Natural killer cell treated with Interleukin-12 subunit alpha and Interleukin-12 subunit beta and Interleukin-15 and Interleukin-18, amount 100 ng/mL, for 72 hours (primary cell): ENCODE data around the gene PTPRK. TPM values are rescaled to one million over a fixed set of nuclear protein-coding genes. Genes with fewer than 3 reads are reported as not detected.
A peak's percentile ranks its signal among the peaks of the same experiment; 100 is the strongest.

ENCODE experiments used
- ATAC-seq, 2 donors: fragments of 150-1000 bp; cut with Tn5 transposase in 1 of 2; sonication (Bioruptor Pico), chemical (Tn5 transposase) in 1 of 2; 2 replicates each; pipeline ENCODE4 v1.10.0; 2021
- DNase-seq: peaks from one replicate; pipeline ENCODE4 v3.0.0; 2022; ENCODE audit warnings: low spot score
- H3K27ac Mint-ChIP-seq, 2 donors: 1 replicate in 1 of 2; 2 replicates in 1 of 2; pipeline ENCODE4 v1.8.0; 2022; ENCODE audit warnings: mixed read lengths in 2 of 2, mild to moderate bottlenecking in 1 of 2, moderate library complexity in 1 of 2
- H3K27me3 Mint-ChIP-seq, 2 donors: 1 replicate in 1 of 2; 2 replicates in 1 of 2; pipeline ENCODE4 v1.8.0; 2022; ENCODE audit warnings: mixed read lengths in 2 of 2
- H3K36me3 Mint-ChIP-seq: one replicate; pipeline ENCODE4 v1.8.0; 2022; ENCODE audit warnings: mixed read lengths
- H3K4me1 Mint-ChIP-seq, 2 donors: 1 replicate in 1 of 2; 2 replicates in 1 of 2; pipeline ENCODE4 v1.8.0; 2022; ENCODE audit warnings: low read depth in 2 of 2, mixed read lengths in 2 of 2, mild to moderate bottlenecking in 1 of 2
- H3K4me3 Mint-ChIP-seq: one replicate; pipeline ENCODE4 v1.8.0; 2022; ENCODE audit warnings: mixed read lengths
- H3K9me3 Mint-ChIP-seq: 2 replicates; pipeline ENCODE4 v1.8.0; 2022; ENCODE audit warnings: mixed read lengths
- total RNA-seq, 2 donors: library from RNA; stranded (reverse); gene quantifications; one replicate each; pipeline ENCODE4 v1.2.3, GENCODE V29; 2022

The PTPRK gene
- total RNA-seq, 2 donors from 2014 or later: 0.59 to 13.8 TPM

DNA sequence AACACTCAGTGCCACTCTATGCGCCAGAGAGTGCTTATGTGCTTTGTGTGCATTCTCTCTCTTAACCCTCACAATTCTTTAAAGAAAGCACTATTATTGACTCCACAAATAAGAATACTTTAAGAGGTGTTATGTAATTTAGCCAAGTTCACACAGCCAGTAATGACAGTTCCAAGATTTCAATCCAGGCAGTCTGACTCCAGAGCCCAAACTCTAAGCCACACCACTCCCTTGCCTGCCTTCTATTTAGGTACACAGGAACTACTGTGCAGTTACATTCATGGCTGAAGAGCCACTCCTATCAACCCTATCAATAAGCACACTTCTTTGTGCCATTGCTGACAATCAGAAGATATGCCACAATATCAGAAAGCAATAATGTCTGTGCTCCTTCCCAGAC, 93.3 kb downstream of the PTPRK start:
- no peak overlapping the region for H3K4me3 Mint-ChIP-seq
- no peaks in the 10 kb centered on the region for H3K4me1 Mint-ChIP-seq
- no peaks in the 10 kb centered on the region for H3K36me3 Mint-ChIP-seq
- H3K27ac Mint-ChIP-seq: no peak overlapping the region
- no peaks in the 10 kb centered on the region for H3K27me3 Mint-ChIP-seq
- DNase-seq (no peak), ATAC-seq (no peak)
- peaks cover 4% of the 10 kb centered on the region for H3K9me3 Mint-ChIP-seq

GRCh38 chr6:128425856-128426255, 94.5 kb downstream of the PTPRK start:
- DNase-seq (no peak), ATAC-seq (no peak)
- H3K36me3 Mint-ChIP-seq: no peaks in the 10 kb centered on the region
- no peaks in the 10 kb centered on the region for H3K27me3 Mint-ChIP-seq
- H3K4me3 Mint-ChIP-seq: no peak overlapping the region
- H3K9me3 Mint-ChIP-seq: no peaks in the 10 kb centered on the region
- no peak overlapping the region for H3K27ac Mint-ChIP-seq
- no peaks in the 10 kb centered on the region for H3K4me1 Mint-ChIP-seq

DNA sequence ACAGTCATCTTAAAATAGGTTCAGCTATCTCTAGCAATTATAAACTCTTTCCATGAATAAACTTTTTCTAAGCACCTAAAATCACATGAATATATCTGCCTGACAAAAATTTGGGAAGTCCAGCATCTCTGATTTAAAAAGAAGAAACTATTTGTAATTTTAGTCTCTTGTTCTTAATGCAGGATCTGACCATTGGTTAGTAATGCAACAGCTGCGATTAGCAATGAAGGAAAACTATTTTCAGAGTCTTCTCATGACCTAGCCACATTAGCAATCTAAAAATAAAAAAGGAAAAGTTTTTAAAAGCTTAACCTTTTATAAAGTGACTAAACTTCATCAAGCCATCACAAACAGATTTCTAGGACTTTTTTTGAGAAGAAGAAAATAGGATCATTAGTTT, 97.5 kb downstream of the PTPRK start:
- Mint-ChIP-seq H3K27me3 (no peaks in the 10 kb centered on the region), H3K4me3 (no peak overlapping the region), H3K36me3 (no peaks in the 10 kb centered on the region), H3K4me1 (no peaks in the 10 kb centered on the region), H3K9me3 (peaks cover 4% of the 10 kb centered on the region), H3K27ac (no peak overlapping the region)
- DNase-seq: no peak
- no peak for ATAC-seq

- Mint-ChIP-seq H3K36me3 (no peaks in the 10 kb centered on the region), H3K27me3 (no peaks in the 10 kb centered on the region), H3K4me1 (no peaks in the 10 kb centered on the region), H3K27ac (no peak overlapping the region), H3K9me3 (peaks cover 6% of the 10 kb centered on the region), H3K4me3 (no peak overlapping the region)
- no peak for DNase-seq
- no peak for ATAC-seq
These were observed 98.2 kb downstream of the PTPRK start for GRCh38 chr6:128422200-128422599.

GRCh38 chr6:128421788-128422187, 98.6 kb downstream of the PTPRK start:
- H3K36me3 Mint-ChIP-seq: no peaks in the 10 kb centered on the region
- H3K4me1 Mint-ChIP-seq: no peaks in the 10 kb centered on the region
- H3K9me3 Mint-ChIP-seq: peaks cover 6% of the 10 kb centered on the region
- no peaks in the 10 kb centered on the region for H3K27me3 Mint-ChIP-seq
- DNase-seq (no peak), ATAC-seq (no peak)
- H3K4me3 Mint-ChIP-seq: no peak overlapping the region
- H3K27ac Mint-ChIP-seq: no peak overlapping the region

DNA sequence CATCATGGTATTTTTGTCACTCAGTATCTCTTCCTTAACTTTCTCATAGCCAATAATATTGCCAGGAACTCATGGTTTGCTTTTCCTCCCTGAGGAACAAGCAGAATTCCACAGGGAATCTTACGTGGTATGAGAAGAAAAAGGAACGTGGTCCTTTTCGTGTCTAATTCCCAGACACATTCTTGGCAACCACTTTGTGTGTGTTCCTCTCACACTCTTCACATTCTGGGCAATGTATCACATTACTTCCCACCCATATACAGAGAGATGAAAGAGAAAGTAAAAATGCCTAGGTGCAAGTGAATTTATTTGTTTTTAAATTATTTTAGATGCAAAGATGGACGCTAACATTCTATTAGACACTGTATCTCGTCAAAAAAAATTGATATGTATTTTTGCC, 102.7 kb downstream of the PTPRK start:
- H3K27me3 Mint-ChIP-seq: no peaks in the 10 kb centered on the region
- ATAC-seq: no peak

DNA sequence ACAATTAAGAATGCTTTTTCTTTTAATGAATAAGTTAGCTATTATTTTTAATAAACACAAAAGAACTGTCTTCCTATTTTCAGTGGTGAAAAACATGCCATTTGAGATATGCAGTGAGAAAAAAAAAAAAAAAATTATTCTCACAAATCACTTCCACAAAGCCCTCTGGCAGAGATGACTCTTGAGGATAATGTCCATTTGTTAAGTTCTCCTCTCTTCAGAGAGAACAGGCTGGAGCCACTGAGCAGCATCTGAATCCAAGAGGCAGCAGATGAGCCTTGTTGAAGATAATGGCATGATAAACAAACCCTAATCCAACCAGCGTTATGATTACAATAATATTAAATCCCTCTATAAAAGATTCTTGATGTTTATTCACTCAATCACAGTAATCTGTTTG, 105.0 kb downstream of the PTPRK start:
- Mint-ChIP-seq H3K27me3 (no peaks in the 10 kb centered on the region), H3K36me3 (no peaks in the 10 kb centered on the region), H3K4me1 (no peaks in the 10 kb centered on the region), H3K9me3 (peaks cover 6% of the 10 kb centered on the region), H3K27ac (no peak overlapping the region), H3K4me3 (no peak overlapping the region)
- no peak for DNase-seq
- ATAC-seq: no peak

More for the DNA sequence above, 102.7 kb downstream of the PTPRK start:
- no peaks in the 10 kb centered on the region for H3K36me3 Mint-ChIP-seq
- no peak overlapping the region for H3K4me3 Mint-ChIP-seq
- peaks cover 6% of the 10 kb centered on the region for H3K9me3 Mint-ChIP-seq
- no peak for DNase-seq
- no peak overlapping the region for H3K27ac Mint-ChIP-seq
- no peaks in the 10 kb centered on the region for H3K4me1 Mint-ChIP-seq

DNA sequence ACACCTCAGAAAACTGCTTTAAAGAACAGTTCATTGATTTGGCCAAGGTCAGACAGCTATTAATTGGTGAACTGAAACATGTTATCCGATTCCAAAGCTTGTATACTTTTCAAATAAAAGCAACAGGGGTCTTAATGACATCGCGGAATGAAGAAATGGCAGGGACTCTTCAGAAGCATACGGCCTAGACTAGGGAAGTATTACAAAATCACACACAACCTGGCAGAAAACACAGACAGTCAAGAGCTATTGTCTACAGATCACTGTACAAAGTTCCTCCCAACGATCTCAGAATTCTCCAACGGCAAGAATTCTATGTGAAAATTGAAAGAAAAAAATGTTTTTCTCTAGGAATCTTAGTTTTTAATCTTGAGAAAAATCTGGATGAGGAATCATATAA, 105.5 kb downstream of the PTPRK start:
- Mint-ChIP-seq H3K27ac (no peak overlapping the region), H3K36me3 (no peaks in the 10 kb centered on the region), H3K9me3 (peaks cover 6% of the 10 kb centered on the region), H3K27me3 (no peaks in the 10 kb centered on the region), H3K4me3 (no peak overlapping the region), H3K4me1 (no peaks in the 10 kb centered on the region)
- no peak for ATAC-seq
- no peak for DNase-seq

- no peak overlapping the region for H3K4me3 Mint-ChIP-seq
- DNase-seq: no peak
- H3K36me3 Mint-ChIP-seq: no peaks in the 10 kb centered on the region
- peaks cover 2% of the 10 kb centered on the region for H3K9me3 Mint-ChIP-seq
- no peak for ATAC-seq
- H3K27ac Mint-ChIP-seq: no peak overlapping the region
- no peaks in the 10 kb centered on the region for H3K27me3 Mint-ChIP-seq
- no peaks in the 10 kb centered on the region for H3K4me1 Mint-ChIP-seq
These were observed 107.1 kb downstream of the PTPRK start for GRCh38 chr6:128413291-128413690.

- no peak for DNase-seq
- Mint-ChIP-seq H3K27me3 (no peaks in the 10 kb centered on the region), H3K9me3 (peaks cover 1% of the 10 kb centered on the region), H3K4me3 (no peak overlapping the region), H3K4me1 (no peaks in the 10 kb centered on the region), H3K27ac (no peak overlapping the region), H3K36me3 (no peaks in the 10 kb centered on the region)
- ATAC-seq: no peak
These were observed 107.7 kb downstream of the PTPRK start for GRCh38 chr6:128412680-128413079.

DNA sequence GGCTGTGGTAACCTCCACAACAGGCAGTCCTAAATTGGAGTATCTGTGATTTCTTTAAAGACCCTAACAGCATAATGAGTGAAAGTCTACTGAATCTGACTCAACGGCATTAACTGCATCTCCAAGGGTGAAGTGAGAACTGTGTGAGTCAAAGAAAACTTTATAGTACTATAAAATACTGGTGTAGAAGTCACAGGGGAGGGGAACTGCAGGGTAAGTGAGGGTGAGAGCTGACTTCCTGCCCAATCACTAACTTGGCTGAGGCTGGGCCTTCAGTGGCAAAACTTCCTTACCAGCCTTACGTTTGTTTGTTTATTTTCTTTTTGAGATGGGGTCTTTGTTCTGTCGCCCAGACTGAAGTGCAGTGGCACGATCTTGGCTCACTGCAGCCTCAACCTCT, 109.8 kb downstream of the PTPRK start:
- DNase-seq (no peak), ATAC-seq (no peak)
- no peaks in the 10 kb centered on the region for H3K36me3 Mint-ChIP-seq
- no peak overlapping the region for H3K4me3 Mint-ChIP-seq
- H3K27me3 Mint-ChIP-seq: no peaks in the 10 kb centered on the region
- H3K9me3 Mint-ChIP-seq: no peaks in the 10 kb centered on the region
- no peak overlapping the region for H3K27ac Mint-ChIP-seq
- H3K4me1 Mint-ChIP-seq: no peaks in the 10 kb centered on the region

DNA sequence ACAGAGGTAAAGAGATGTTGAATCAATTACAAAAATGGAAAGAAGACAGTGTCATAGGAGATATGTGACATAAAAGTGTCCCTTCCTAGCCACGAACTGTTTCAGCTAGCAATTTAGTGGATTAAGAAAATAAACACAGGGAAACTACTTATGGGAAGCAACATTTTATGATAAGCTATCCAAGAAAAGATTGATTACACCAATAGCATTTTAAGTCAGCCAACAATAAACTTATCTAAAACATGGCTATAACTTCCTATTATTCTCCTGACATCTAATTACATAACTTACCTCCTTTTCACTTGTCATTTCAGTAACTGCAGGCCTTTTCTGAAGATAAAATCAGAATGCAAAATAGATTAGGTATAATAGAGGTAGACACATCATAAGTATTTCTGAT, 111.4 kb downstream of the PTPRK start:
- Mint-ChIP-seq H3K27ac (no peak overlapping the region), H3K27me3 (no peaks in the 10 kb centered on the region), H3K36me3 (no peaks in the 10 kb centered on the region), H3K9me3 (no peaks in the 10 kb centered on the region), H3K4me3 (no peak overlapping the region), H3K4me1 (no peaks in the 10 kb centered on the region)
- DNase-seq: no peak
- ATAC-seq: no peak

DNA sequence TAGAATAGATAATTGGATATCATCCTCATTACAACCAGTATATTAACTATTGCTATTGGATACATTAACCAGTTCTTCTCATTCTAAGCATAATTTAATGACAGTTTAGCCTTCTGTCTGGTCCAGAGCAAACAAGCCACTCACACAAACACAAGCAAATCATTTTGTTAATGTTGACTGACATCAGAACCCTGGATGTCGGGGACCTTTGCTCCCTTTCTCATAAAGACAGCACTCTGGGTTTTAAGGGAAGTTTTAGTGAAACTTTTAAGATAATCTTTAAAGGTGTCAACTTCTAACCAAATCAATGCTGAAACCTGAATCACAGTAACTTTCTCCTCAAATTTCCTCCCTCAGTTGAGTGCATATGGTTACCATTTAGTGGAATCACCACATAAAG, 113.9 kb downstream of the PTPRK start:
- DNase-seq: no peak
- H3K4me3 Mint-ChIP-seq: no peak overlapping the region
- no peak overlapping the region for H3K27ac Mint-ChIP-seq
- no peaks in the 10 kb centered on the region for H3K9me3 Mint-ChIP-seq
- H3K4me1 Mint-ChIP-seq: no peaks in the 10 kb centered on the region
- no peaks in the 10 kb centered on the region for H3K36me3 Mint-ChIP-seq
- ATAC-seq: no peak
- no peaks in the 10 kb centered on the region for H3K27me3 Mint-ChIP-seq

- no peaks in the 10 kb centered on the region for H3K36me3 Mint-ChIP-seq
- no peaks in the 10 kb centered on the region for H3K27me3 Mint-ChIP-seq
- H3K4me3 Mint-ChIP-seq: no peak overlapping the region
- DNase-seq: no peak
- H3K4me1 Mint-ChIP-seq: no peaks in the 10 kb centered on the region
- H3K27ac Mint-ChIP-seq: no peak overlapping the region
- ATAC-seq: peak in 1 of 2 donors; percentile 41
- no peaks in the 10 kb centered on the region for H3K9me3 Mint-ChIP-seq
These were observed 116.6 kb downstream of the PTPRK start for GRCh38 chr6:128403618-128404444.

GRCh38 chr6:128400875-128401274, 119.5 kb downstream of the PTPRK start:
- Mint-ChIP-seq H3K27me3 (no peaks in the 10 kb centered on the region), H3K9me3 (peaks cover 3% of the 10 kb centered on the region), H3K27ac (no peak overlapping the region), H3K36me3 (no peaks in the 10 kb centered on the region), H3K4me1 (no peaks in the 10 kb centered on the region), H3K4me3 (no peak overlapping the region)
- ATAC-seq (no peak), DNase-seq (no peak)
